HCT116 (cell line): ENCODE data around the gene ZNF282. TPM values are rescaled to one million over a fixed set of nuclear protein-coding genes. Genes with fewer than 3 reads are reported as not detected.

Source experiments
- ATAC-seq: fragments of 200-7000 bp; cut with Tn5 transposase; 2 replicates; pipeline ENCODE4 v1.9.1; 2020; ENCODE audit warnings: mild to moderate bottlenecking, moderate library complexity
- BruUV-seq: library from RNA; stranded (reverse); fragments of 400-500 nt; replicated peaks from 2 replicates; lab custom pipeline; 2021; lab: Mats Ljungman, UMichigan
- CTCF ChIA-PET: fragments of 300-600 bp; sonication (Branson Sonifier 250); formaldehyde crosslinking; loops from one replicate; lab custom pipeline; 2021; ENCODE audit warnings: antibody characterized with exemption; lab: Charles Lee
- POLR2A ChIA-PET: fragments of 300-600, 350-600 bp; sonication (Branson Sonifier 250); formaldehyde crosslinking; loops from one replicate; lab custom pipeline; 2021; ENCODE audit warnings: antibody characterized with exemption; lab: Charles Lee
- RAD21 ChIA-PET, 2 experiments: fragments of 300-600 bp; sonication (Branson Sonifier 250); formaldehyde crosslinking; loops; one replicate each; lab custom pipeline; 2023; ENCODE audit warnings: low total read pairs in 2 of 2; ENCODE audit not compliant: uncharacterized antibody in 2 of 2, unreplicated experiment in 2 of 2, low non-redundant PET in 1 of 2; lab: Charles Lee
- DNase-seq: peaks from one replicate; pipeline ENCODE4 v3.0.0-alpha.2; 2010; ENCODE audit warnings: low read depth, low spot score
- H2AFZ ChIP-seq: fragments of 200-600 bp; shearing (Covaris generic), sonication (generic); 2 replicates; pipeline ENCODE4 v1.6.1; 2017; ENCODE audit warnings: low read depth, mixed run types, mixed read lengths, antibody characterized with exemption, low read length; ENCODE audit not compliant: poor library complexity, severe bottlenecking
- H3K27ac ChIP-seq: 2 replicates; pipeline ENCODE4 v1.5.1; 2012; ENCODE audit warnings: low read depth, low read length
- H3K27me3 ChIP-seq: fragments of 200-600 bp; sonication (generic); 2 replicates; pipeline ENCODE4 v1.6.1; 2016; ENCODE audit warnings: mixed run types, low read length, mixed read lengths; ENCODE audit not compliant: insufficient read depth
- H3K36me3 ChIP-seq, 2 experiments: fragments of 200-500 bp in 1 of 2; fragments of 200-600 bp in 1 of 2; sonication (Bioruptor generic) in 1 of 2; sonication (generic) in 1 of 2; 2 replicates each; pipeline versions ENCODE4 v1.5.1 to v1.6.1; 2014 to 2016; ENCODE audit warnings: low read length in 2 of 2, inconsistent platforms in 1 of 2, mixed read lengths in 1 of 2, mixed run types in 1 of 2; ENCODE audit not compliant: insufficient read depth in 2 of 2, control insufficient read depth in 1 of 2
- H3K4me1 ChIP-seq, 2 experiments: fragments of 200-600 bp in 1 of 2; sonication (generic) in 1 of 2; 2 replicates each; pipeline versions ENCODE4 v1.5.1 to v1.6.1; 2012 to 2017; ENCODE audit warnings: low read length in 2 of 2, inconsistent platforms in 1 of 2, mild to moderate bottlenecking in 1 of 2, mixed read lengths in 1 of 2, mixed run types in 1 of 2, moderate library complexity in 1 of 2; ENCODE audit not compliant: insufficient read depth in 2 of 2, control insufficient read depth in 1 of 2
- H3K4me2 ChIP-seq: fragments of 200-600 bp; sonication (generic); 2 replicates; pipeline ENCODE4 v1.6.1; 2017; ENCODE audit warnings: mixed run types, low read length, mixed read lengths
- H3K4me3 ChIP-seq, 2 experiments: fragments of 200-600 bp in 1 of 2; sonication (generic) in 1 of 2; replicated peaks in 1 of 2; 2 replicates each; pipeline ENCODE4 v1.5.1; 2011 to 2016; ENCODE audit warnings: low read length in 2 of 2, control low read depth in 1 of 2, low read depth in 1 of 2, mild to moderate bottlenecking in 1 of 2, mixed read lengths in 1 of 2, mixed run types in 1 of 2
- H3K79me2 ChIP-seq: fragments of 200-600 bp; sonication (generic); 2 replicates; pipeline ENCODE4 v1.6.1; 2017; ENCODE audit warnings: mild to moderate bottlenecking, mixed run types, low read length, moderate library complexity, mixed read lengths; ENCODE audit not compliant: insufficient read depth
- H3K9ac ChIP-seq: fragments of 200-600 bp; sonication (generic); 2 replicates; pipeline ENCODE4 v1.6.1; 2016; ENCODE audit warnings: low read length, mixed read lengths
- H3K9me2 ChIP-seq: fragments of 200-600 bp; sonication (generic), shearing (Covaris generic); 2 replicates; pipeline ENCODE4 v1.6.1; 2017; ENCODE audit warnings: mixed run types, mild to moderate bottlenecking, moderate library complexity; ENCODE audit not compliant: insufficient read depth
- H3K9me3 ChIP-seq, 2 experiments: fragments of 200-500 bp in 1 of 2; fragments of 200-600 bp in 1 of 2; sonication (Bioruptor generic) in 1 of 2; sonication (generic) in 1 of 2; 2 replicates each; pipeline ENCODE4 v1.6.1; 2014 to 2017; ENCODE audit warnings: low read length in 2 of 2, mixed read lengths in 2 of 2, inconsistent platforms in 1 of 2, low read depth in 1 of 2, mild to moderate bottlenecking in 1 of 2, mixed run types in 1 of 2, moderate library complexity in 1 of 2; ENCODE audit not compliant: control insufficient read depth in 1 of 2, insufficient read depth in 1 of 2
- H4K20me1 ChIP-seq: fragments of 200-600 bp; sonication (generic), shearing (Covaris generic); 2 replicates; pipeline ENCODE4 v1.6.1; 2017; ENCODE audit warnings: mixed run types, mild to moderate bottlenecking, moderate library complexity; ENCODE audit not compliant: insufficient read depth
- ATF3 ChIP-seq: IDR thresholded peaks from 2 replicates; pipeline ENCODE4 v1.6.1; 2012
- CEBPB ChIP-seq: IDR thresholded peaks from 2 replicates; pipeline ENCODE4 v1.6.1; 2012; ENCODE audit warnings: low read depth
- CTCF ChIP-seq, 3 experiments: fragments of 200-600 bp in 1 of 3; sonication (generic) in 1 of 3; IDR thresholded peaks in 2 of 3; conservative IDR thresholded peaks in 1 of 3; 2 replicates each; pipeline ENCODE4 v1.5.1; 2012 to 2017; ENCODE audit warnings: low read depth in 2 of 3, low read length in 2 of 3, antibody characterized with exemption in 1 of 3, borderline replicate concordance in 1 of 3, control low read depth in 1 of 3, mild to moderate bottlenecking in 1 of 3, mixed read lengths in 1 of 3, mixed run types in 1 of 3, moderate library complexity in 1 of 3; ENCODE audit not compliant: insufficient read depth in 1 of 3
- ELF1 ChIP-seq: IDR thresholded peaks from 2 replicates; pipeline ENCODE4 v1.6.1; 2012; ENCODE audit warnings: low read depth, borderline replicate concordance
- EZH2 ChIP-seq: fragments of 200-600 bp; sonication (generic); IDR thresholded peaks from 2 replicates; pipeline ENCODE4 v1.6.1; 2017; ENCODE audit warnings: antibody characterized with exemption, mixed run types
- FOSL1 ChIP-seq: IDR thresholded peaks from 2 replicates; pipeline ENCODE4 v1.6.1; 2012; ENCODE audit warnings: low read depth
- MAX ChIP-seq: IDR thresholded peaks from 2 replicates; pipeline ENCODE4 v1.6.1; 2012
- POLR2A ChIP-seq: IDR thresholded peaks from 2 replicates; pipeline ENCODE4 v1.7.0; 2011; ENCODE audit warnings: borderline replicate concordance; ENCODE audit not compliant: insufficient read depth, insufficient read length; ENCODE audit errors: extremely low read depth
- RAD21 ChIP-seq: IDR thresholded peaks from 2 replicates; pipeline ENCODE4 v1.6.1; 2012; ENCODE audit warnings: low read depth, mild to moderate bottlenecking
- SIN3A ChIP-seq: IDR thresholded peaks from 2 replicates; pipeline ENCODE4 v1.6.1; 2012; ENCODE audit warnings: low read depth
- SP1 ChIP-seq: IDR thresholded peaks from 2 replicates; pipeline ENCODE4 v1.6.1; 2012; ENCODE audit warnings: low read depth
- TCF7L2 ChIP-seq: IDR thresholded peaks from 2 replicates; pipeline ENCODE4 v1.7.0; 2011; ENCODE audit warnings: borderline replicate concordance, inconsistent platforms; ENCODE audit not compliant: insufficient read depth, insufficient read length; ENCODE audit errors: extremely low read depth
- ZBTB33 ChIP-seq: IDR thresholded peaks from 2 replicates; pipeline ENCODE4 v1.6.1; 2011; ENCODE audit warnings: mild to moderate bottlenecking, low read length, moderate library complexity; ENCODE audit not compliant: insufficient replicate concordance; ENCODE audit errors: extremely low read depth
- ZNF274 ChIP-seq: fragments of 200-500 bp; sonication (Bioruptor generic); IDR thresholded peaks from 2 replicates; pipeline ENCODE4 v1.6.1; 2014; ENCODE audit warnings: mild to moderate bottlenecking, low read depth, low read length, inconsistent platforms
- intact Hi-C: fragments of 100-400 bp; cut with micrococcal nuclease; formaldehyde crosslinking; loops from 2 replicates; pipeline ENCODE4 v1.10.0; 2022
- total RNA-seq: library from RNA; stranded (reverse); gene quantifications from one replicate; pipeline ENCODE4 v1.2.1, GENCODE V29; 2021; ENCODE audit not compliant: unreplicated experiment

The ZNF282 gene
- total RNA-seq, 1 experiment from 2014 or later, result 30.4 TPM

- POLR2A ChIA-PET, result no interaction called here
- no peaks in the 10 kb centered on the region for H3K9me3 ChIP-seq
- H3K4me1 ChIP-seq, result no peaks in the 10 kb centered on the region
- peaks cover 28 to 34% of the 10 kb centered on the region in 2 experiments; a peak in 3 of 4 replicates for H3K36me3 ChIP-seq
- RAD21 ChIA-PET, result no interaction called here
- H3K4me2 ChIP-seq, result no peak overlapping the region
- H3K79me2 ChIP-seq, result no peaks in the 10 kb centered on the region; the same call in 1 of the 2 replicates
- H3K27me3 ChIP-seq, result no peaks in the 10 kb centered on the region
- CTCF ChIA-PET, result no interaction called here
- TF ChIP-seq SIN3A (no peak), MAX (no peak), RAD21 (no peak), ZNF274 (no peak)
- intact Hi-C loops, result no loop called here
- H3K27ac ChIP-seq, result no peak overlapping the region
- no peaks in the 10 kb centered on the region for H4K20me1 ChIP-seq
- BruUV-seq, result no TSS peak
- H3K9me2 ChIP-seq, result no peaks in the 10 kb centered on the region
- no peak overlapping the region for H3K4me3 ChIP-seq
- no peak overlapping the region for H3K9ac ChIP-seq
- no peak for ATAC-seq
- no peak for DNase-seq
- H2AFZ ChIP-seq, result no peak overlapping the region
Observed at GRCh38 chr7:149218469-149219420, 23.4 kb downstream of the ZNF282 start.

- no peak overlapping the region for H3K4me2 ChIP-seq
- H3K9me3 ChIP-seq, result no peaks in the 10 kb centered on the region
- H3K27ac ChIP-seq, result no peak overlapping the region
- H3K36me3 ChIP-seq, result peaks cover 16 to 33% of the 10 kb centered on the region in 2 experiments; a peak in 2 of 4 replicates
- ATAC-seq (no peak), DNase-seq (no peak)
- ChIA-PET CTCF (no interaction called here), RAD21 (no interaction called here), POLR2A (no interaction called here)
- H4K20me1 ChIP-seq, result no peaks in the 10 kb centered on the region
- no peaks in the 10 kb centered on the region for H3K9me2 ChIP-seq
- H2AFZ ChIP-seq, result no peak overlapping the region
- BruUV-seq, result no TSS peak
- no peak overlapping the region for H3K9ac ChIP-seq
- H3K4me1 ChIP-seq, result no peaks in the 10 kb centered on the region
- no peaks in the 10 kb centered on the region for H3K27me3 ChIP-seq
- intact Hi-C loops, result no loop called here
- H3K79me2 ChIP-seq, result no peaks in the 10 kb centered on the region; the same call in 1 of the 2 replicates
- H3K4me3 ChIP-seq, result no peak overlapping the region
- TF ChIP-seq MAX, result no peak
- TF ChIP-seq EZH2, result no peak
- no peak for TF ChIP-seq CEBPB
- no peak for TF ChIP-seq SP1
- no peak for TF ChIP-seq ELF1
- TF ChIP-seq FOSL1, result no peak
- no peak for TF ChIP-seq ZBTB33
- TF ChIP-seq SIN3A, result no peak
- TF ChIP-seq CTCF (IDR thresholded peaks at IDR 0.05 in 2 of 3, conservative IDR thresholded peaks at IDR 0.05 in 1 of 3; ENCODE audit: borderline replicate concordance in 1 of 3, insufficient read depth in 1 of 3, low read depth in 2 of 3, low read length in 2 of 3), result no peak
- no peak for TF ChIP-seq ATF3
- TF ChIP-seq POLR2A, result no peak
- no peak for TF ChIP-seq TCF7L2
Observed at GRCh38 chr7:149220534-149220933, 25.2 kb downstream of the ZNF282 start.
